PC-3 (cell line): ENCODE measurements around the gene CNIH2.

ENCODE experiments used
- CTCF ChIP-seq: fragments of 300-600 bp; sonication (generic); conservative IDR thresholded peaks from 2 replicates; pipeline ENCODE4 v1.5.1; 2017; ENCODE audit warnings: antibody characterized with exemption, low read depth, mild to moderate bottlenecking, low read length
- EZH2 ChIP-seq: fragments of 300-600 bp; sonication (generic); IDR thresholded peaks from one replicate; pipeline ENCODE4 v1.6.1; 2017; ENCODE audit warnings: antibody characterized with exemption, mild to moderate bottlenecking, low read length; ENCODE audit not compliant: unreplicated experiment
- EZH2phosphoT487 ChIP-seq: fragments of 300-600 bp; sonication (generic); IDR thresholded peaks from 2 replicates; pipeline ENCODE4 v1.6.1; 2018; ENCODE audit warnings: mild to moderate bottlenecking, antibody characterized with exemption, low read length, borderline replicate concordance

- TF ChIP-seq CTCF = no peak
- TF ChIP-seq EZH2 = no peak
- no peak for TF ChIP-seq EZH2phosphoT487
Observed at GRCh38 chr11:66264383-66264782, 13.6 kb upstream of the CNIH2 start.
